ENCODE results near the gene ZNF57. TPM values are rescaled to one million over a fixed set of nuclear protein-coding genes. Genes with fewer than 3 reads are reported as not detected.
A peak's percentile ranks its signal among the peaks of the same experiment; 100 is the strongest.

The ZNF57 gene
- total RNA-seq = 1 to 10 TPM; 5.0 to 5.1 TPM

DNA sequence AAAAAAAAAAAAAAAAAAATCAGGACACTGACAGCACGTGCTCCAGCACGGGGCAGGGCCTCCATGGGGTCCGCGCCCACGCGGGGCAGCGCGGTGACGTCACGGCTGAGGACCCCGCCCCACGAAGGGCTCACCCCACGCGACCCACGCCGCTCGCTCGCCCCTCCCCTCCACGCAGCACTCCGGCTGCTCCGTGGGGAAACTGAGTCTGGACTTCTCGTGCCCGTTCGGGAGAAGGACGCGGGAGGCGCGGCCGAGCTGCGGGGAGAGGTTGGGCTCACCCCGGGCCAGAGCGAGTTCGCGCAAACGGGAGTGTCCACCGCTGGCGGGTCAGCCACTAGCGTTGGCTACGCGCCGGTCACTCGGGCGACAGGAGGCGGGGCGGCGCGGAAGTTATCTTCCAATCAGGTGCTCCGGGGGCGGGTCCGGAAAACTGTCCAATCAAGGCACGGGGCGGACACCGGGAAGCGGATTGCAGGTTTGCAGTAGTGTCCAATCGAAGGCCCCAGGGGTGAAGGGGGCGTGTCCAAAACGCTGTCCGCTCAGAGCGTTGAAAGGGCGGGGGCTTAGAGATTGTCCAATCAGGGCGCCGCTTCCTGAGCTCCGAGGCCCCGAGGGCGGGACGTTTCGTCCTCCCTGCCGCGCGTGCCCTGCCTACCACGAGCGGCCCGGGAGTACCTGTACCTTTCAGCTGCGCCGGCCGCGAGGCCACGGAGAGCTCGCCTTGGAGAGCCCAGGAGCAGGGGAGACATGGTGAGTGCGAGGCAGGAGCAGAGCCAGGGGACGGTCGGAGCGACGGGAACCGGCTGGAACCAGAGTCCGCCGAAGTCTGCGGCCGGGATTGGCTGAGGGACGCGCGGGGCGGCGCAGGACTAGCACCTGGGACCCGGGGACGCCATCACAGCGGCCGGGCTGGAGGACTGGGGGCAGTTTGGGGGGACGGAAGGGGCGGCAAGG is at the start of gene ZNF57:
Gene ZNF57 (plus strand): TSS at position 633 of the 957 bp plus-strand sequence. CDS start 118 bp downstream, at position 751.
- intact Hi-C loops (cut with micrococcal nuclease) = no loop called here
- CTCF ChIA-PET = interaction anchor here (0.7 to 1.9 kb wide), 5 partner anchors 23 to 252 kb away, joined by 3 to 6 read pairs (median 5); partner anchors contain the start of gene ZNF555

DNA sequence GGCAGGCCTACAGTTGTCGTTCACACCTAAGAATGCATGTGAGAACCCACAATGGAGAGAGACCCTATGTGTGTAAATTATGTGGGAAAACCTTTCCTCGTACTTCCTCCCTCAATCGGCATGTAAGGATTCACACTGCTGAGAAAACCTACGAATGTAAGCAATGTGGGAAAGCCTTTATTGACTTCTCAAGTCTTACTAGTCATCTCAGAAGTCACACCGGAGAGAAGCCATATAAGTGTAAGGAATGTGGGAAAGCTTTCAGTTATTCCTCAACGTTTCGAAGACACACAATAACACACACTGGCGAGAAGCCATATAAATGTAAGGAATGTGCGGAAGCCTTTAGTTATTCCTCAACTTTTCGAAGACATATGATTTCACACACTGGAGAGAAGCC is 48.1 kb upstream of the ZNF57 start:
- Mint-ChIP-seq H3K4me3 (no peak overlapping the region), H3K36me3 (ENCODE audit: low read depth) (peaks cover 57% of the 10 kb centered on the region), H3K27me3 (no peaks in the 10 kb centered on the region), H3K4me1 (ENCODE audit: low read depth) (peaks cover 25% of the 10 kb centered on the region), H3K9me3 (peaks cover 48% of the 10 kb centered on the region), H3K27ac (no peak overlapping the region)
- ChIA-PET POLR2A (no interaction called here), CTCF (no interaction called here)
- TF ChIP-seq CTCF (IDR thresholded peaks at IDR 0.05) = no peak
- DNase-seq = no peak
- intact Hi-C loops (cut with micrococcal nuclease) = no loop called here
- no peak for ATAC-seq

More for the DNA sequence above, at the start of gene ZNF57:
- Mint-ChIP-seq H3K27me3 (no peaks in the 10 kb centered on the region), H3K9me3 (peaks cover 13% of the 10 kb centered on the region), H3K36me3 (ENCODE audit: low read depth) (peaks cover 4% of the 10 kb centered on the region), H3K4me1 (ENCODE audit: low read depth) (peaks cover 21% of the 10 kb centered on the region), H3K27ac (peak within 1 kb of the TSS; percentile 96), H3K4me3 (peak within 1 kb of the TSS; percentile 96)
- ATAC-seq (peak; percentile 99), DNase-seq (peak; percentile 100)
- POLR2A ChIA-PET = interaction anchor here (1.0 to 1.1 kb wide), 2 partner anchors 199 to 424 kb away, joined by 3 to 4 read pairs; no protein-coding TSS in a partner anchor
- TF ChIP-seq CTCF (IDR thresholded peaks at IDR 0.05) = no peak

GRCh38 chr19:2853015-2853606 is 47.6 kb upstream of the ZNF57 start:
- Mint-ChIP-seq H3K4me3 (no peak overlapping the region), H3K9me3 (peaks cover 48% of the 10 kb centered on the region), H3K36me3 (ENCODE audit: low read depth) (peaks cover 57% of the 10 kb centered on the region), H3K4me1 (ENCODE audit: low read depth) (peaks cover 25% of the 10 kb centered on the region), H3K27me3 (no peaks in the 10 kb centered on the region), H3K27ac (no peak overlapping the region)
- no peak for TF ChIP-seq CTCF (IDR thresholded peaks at IDR 0.05)
- no peak for DNase-seq
- POLR2A ChIA-PET = interaction anchor here (1.7 kb wide), 1 partner anchor 11 kb away, joined by 4 read pairs; the partner anchor contains the start of gene ZNF555
- intact Hi-C loops (cut with micrococcal nuclease) = no loop called here
- CTCF ChIA-PET = no interaction called here
- ATAC-seq = no peak

- peaks cover 28% of the 10 kb centered on the region for H3K4me1 Mint-ChIP-seq (ENCODE audit: low read depth)
- H3K36me3 Mint-ChIP-seq (ENCODE audit: low read depth) = peaks cover 55% of the 10 kb centered on the region
- no peaks in the 10 kb centered on the region for H3K27me3 Mint-ChIP-seq
- DNase-seq (no peak), ATAC-seq (no peak)
- intact Hi-C loops (cut with micrococcal nuclease) = no loop called here
- POLR2A ChIA-PET = interaction anchor here (1.7 kb wide), 1 partner anchor 13 kb away, joined by 4 read pairs; the partner anchor contains the start of gene ZNF555
- H3K9me3 Mint-ChIP-seq = peaks cover 48% of the 10 kb centered on the region
- no peak overlapping the region for H3K4me3 Mint-ChIP-seq
- no peak for TF ChIP-seq CTCF (IDR thresholded peaks at IDR 0.05)
- CTCF ChIA-PET = interaction anchor here (1.3 kb wide), 1 partner anchor 14 kb away, joined by 3 read pairs; the partner anchor contains the start of gene ZNF555
- H3K27ac Mint-ChIP-seq = no peak overlapping the region
Observed at GRCh38 chr19:2854849-2855248, 45.9 kb upstream of the ZNF57 start.

Data from activated CD8-positive, alpha-beta T cell treated with anti-CD3 and anti-CD28 coated beads for 36 hours (primary cell).